HG03139 (cell line): ENCODE measurements around the gene NR2C2.
A peak's percentile ranks its signal among the peaks of the same experiment; 100 is the strongest.
"Not testable (repeated sequence)": the region's sequence is repeated elsewhere in the genome, so short reads cannot be mapped to it uniquely, and the experiment has no call there.

Source experiments
- ATAC-seq: cut with Tn5 transposase; IDR thresholded peaks from one replicate; pipeline ENCODE4 v1.9.1; 2021; ENCODE audit not compliant: unreplicated experiment

Gene NR2C2

DNA sequence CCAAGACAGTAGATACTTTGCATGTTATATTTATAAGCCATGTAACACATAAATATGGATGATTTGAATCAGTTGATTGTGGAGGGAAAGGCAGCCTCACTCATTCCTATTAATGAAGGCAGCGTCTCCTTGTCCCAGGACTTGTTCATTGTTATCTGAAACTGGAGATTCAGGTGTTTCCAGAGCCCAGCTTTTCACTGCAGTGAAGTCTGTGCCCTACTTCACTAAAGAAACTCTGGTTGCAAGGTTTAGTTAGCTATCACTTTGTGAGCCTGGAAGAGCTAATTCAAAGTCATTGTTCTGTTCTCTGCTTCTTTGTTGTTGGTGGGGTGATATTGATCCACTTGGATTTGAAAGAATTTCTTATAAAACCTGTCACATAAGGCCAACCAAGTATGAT, 9.8 kb downstream of the NR2C2 start:
- ATAC-seq, result no peak

DNA sequence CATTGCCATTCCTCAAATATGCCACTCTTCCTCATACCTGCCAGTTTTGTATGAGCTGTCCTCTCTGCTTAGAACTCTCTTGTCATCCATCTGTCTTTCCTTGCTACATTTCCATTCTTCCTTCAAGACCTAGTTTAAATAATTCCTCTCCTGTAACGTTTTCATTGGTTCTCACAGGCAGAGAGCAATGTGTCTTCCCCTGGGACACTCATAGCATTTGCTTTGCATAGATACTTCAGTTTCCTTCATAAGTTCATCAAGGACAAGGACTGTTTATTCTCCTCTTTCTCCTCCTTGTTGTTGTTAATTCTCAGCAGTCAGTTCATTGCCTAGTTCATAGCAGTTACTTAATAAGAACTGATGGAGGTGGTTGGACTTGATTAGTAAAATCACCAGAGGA, 10.5 kb downstream of the NR2C2 start:
- no peak for ATAC-seq

DNA sequence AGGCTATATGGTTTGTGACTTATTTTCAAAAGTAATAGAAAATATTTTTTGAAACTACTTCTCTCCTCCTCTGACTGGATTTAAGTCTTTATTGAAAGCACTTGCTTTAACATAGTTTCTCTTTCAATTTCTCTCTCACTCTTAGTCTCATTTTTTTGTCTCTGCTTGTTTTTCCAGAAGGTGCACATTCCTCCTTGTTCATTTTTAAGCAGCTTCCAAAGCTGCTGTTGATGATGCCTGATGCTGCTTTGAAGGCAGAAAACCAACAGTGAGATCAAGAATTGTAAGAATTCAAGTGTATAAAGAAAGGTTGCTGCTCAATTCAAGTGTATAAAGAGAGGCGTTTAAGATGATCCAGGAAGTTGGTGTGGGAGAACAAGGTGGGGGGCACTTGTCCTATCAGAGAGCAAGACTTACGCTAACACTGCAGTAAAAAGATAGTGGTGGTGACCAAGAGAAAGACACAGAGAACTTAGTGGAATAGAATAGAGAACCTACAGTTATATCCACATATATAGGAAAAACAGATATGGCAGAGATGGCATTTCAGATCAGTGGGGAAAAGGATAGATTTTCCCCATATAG, 12.1 kb downstream of the NR2C2 start:
- no peak for ATAC-seq

DNA sequence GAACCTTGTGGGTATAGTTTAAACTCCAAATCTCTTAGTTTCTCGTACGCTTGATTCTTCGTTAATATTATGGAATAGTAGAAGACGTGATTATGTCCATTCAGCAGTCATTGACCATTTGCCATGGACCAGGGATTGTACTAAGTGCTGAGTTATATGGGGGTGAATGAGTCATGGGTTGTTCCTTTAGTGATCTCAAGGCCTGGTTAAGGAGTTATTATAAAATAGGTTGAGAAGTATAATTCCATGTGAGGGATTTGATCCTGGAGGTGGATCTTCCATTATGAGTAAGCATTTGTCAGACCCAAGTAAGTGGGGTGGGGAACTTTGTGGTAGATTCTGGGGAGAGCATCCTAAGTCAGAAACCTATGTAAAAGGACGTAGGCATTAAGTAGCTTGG, 15.4 kb downstream of the NR2C2 start:
- ATAC-seq, result no peak

DNA sequence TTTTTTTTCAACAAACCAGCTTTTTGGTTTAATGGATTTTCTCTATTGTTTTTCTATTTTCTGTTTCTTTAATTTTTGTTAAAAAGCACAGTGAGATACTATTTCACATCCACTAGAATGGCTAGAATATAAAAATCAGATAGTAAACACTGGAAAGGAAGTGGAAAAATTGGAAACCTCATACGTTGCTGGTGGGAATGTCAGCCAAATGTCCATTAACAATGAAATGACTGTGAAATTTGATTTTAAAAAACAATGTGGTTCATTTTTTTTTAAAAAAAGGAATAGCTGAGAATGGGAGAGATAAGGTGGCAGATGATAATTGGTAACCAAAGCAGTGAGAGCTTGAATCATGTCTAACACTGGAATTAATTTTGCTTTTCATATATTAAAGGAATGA, 19.9 kb downstream of the NR2C2 start:
- ATAC-seq, result no peak

DNA sequence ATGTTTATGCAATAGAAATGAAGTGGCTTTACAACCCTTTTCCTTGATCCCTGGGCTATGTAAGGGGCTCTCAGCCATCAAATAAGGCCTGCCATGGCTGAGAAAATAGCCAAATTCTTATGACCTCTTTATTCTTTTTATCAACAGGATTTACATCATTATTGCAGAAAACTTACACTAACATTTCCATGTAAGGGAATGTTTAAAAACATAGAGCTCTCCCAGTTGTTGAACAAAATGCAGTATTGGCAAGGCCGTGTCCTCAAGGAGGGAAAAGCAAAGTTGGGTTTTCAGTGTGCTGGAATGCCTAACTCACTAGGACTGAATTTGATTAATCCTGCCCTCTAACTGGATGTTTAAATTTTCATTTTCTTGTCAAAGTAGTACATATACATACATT, 22.3 kb downstream of the NR2C2 start:
- ATAC-seq, result no peak

DNA sequence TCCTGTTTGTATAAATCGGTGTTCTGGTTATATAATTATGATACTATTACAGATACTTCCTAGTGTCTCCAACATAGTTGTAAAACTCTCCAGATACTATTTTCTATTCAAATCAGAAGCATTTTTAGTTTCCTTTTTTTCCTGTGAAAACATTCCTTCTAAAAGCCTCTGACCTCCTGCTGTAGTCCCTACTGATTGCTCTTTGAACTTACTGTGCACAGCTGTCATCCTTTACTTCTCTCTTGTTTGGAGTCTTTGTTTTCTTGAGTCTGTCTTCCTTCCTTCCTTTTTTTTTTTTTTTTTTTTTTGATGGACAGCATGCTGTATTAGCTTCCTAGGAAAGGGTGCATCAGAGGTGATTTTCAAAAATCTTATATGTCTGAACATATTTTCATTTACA, 28.9 kb downstream of the NR2C2 start:
- ATAC-seq, result no peak

DNA sequence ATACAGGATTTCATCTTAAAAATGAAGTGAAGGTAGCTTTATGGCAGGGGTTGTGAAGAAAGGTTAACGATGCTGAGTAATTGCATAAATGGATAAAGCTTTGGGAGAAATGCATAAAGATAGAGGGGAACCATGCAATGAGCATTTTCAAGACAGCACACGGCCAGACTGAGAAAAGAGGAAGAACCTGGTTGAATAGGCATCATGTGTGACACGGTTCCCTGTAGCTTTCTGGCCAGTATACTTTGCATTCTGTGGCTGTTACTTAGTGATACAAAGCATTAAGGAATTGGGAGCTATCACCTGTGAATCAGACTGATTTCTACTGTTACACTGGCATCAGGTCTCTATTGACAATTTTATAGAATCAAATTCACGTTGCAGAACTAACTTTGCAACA, 33.3 kb downstream of the NR2C2 start:
- no peak for ATAC-seq

DNA sequence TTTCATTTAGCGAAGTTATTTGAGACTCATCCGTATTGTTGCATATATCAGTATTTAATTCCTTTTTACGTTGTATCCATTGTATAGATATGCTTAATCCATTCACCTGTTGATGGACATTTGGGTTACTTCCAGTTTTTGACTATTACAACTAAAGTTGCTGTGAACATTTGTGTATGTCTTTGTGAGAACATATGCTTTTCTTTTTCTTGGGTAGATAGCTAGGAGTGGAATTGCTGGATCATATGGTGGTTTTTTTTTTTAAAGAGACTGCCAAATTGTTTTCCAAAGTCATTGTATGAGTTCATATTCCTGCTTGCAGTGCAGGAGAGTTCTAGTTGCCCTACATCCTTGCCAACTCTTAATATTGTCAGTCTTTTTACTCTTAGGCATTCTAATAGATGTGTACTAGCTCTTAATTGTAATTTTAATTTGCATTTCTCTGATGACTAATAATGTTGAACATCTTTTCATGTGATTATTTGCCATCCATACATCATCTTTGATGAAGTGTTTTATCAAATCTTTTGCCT, 37.3 kb downstream of the NR2C2 start:
- no peak for ATAC-seq

DNA sequence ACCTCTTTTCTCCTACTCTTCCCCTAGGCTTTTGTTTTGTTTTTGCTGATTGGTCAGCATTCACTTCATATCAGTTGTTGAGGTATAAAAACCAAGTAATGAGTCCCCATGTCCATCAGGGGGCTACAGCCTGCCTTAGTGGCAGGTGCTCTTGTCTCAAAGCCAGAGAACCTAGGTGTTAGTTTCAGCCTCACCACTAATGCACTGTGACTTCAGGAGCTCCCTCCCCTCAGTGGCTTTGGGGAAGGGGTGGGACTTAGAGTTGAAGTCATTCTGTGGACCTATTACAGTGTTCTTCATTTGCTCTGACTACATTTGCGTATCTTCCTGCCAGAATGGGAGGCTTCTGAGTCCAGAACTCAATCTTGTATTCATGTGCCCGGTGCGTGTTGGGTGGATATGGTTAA, 41.6 kb downstream of the NR2C2 start:
- ATAC-seq, result peak; percentile 99

DNA sequence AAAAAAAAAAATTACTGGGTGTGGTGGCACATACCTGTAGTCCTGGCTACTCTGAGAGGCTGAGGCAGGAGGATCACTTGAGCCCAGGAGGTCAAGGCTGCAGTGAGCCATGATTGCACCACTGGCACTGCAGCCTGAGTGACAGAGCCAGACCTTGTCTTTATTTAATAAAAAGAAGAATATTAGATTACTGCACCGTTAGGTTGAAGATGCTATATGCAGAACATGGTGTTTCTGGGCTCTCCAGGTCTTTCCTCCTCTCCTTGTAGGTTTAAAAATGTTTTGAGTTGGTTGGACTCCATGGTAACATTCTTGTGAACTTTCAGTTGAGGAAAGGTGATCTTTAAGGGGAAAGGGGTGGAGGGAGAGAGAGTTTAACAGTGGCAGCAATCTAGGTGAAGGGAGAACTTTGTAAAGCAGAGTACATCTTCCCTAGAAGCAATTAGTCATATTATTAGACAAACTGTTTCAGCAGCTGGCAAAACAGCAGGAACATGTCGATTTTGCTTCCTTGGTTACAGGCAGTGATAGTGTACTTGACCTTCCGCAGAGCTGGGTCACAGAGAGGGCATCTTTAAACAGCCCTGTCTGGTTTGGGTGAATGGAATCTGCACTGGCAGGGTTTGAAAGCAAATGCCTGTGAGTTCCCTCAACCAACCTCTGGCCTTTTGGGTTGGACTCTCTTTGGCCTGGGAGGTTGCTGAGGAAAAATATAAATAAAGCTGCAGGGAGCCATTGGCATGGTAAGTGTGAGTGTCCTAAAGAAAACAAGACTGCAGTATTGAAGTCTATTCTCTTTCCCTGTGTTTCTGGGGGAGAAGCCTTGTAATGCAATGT, 42.8 kb downstream of the NR2C2 start:
- ATAC-seq, result no peak

DNA sequence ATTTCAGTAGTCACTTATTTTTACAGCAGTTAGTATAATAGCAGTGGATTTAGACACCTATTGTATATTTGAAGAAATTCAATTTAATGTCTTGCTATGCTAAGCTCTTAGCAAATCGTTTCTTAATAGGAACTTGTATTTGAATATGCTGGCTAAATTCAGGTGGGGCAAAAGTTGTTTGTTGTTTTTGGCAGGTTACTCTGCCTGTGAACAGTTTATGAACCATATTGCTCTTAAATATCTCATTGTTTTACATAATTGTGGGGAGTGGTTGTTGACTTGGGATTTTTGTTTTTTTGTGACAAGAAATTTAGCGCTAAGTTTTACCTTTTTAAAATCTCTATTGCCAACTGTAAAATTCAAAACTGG, 43.4 kb downstream of the NR2C2 start:
- ATAC-seq, result no peak

DNA sequence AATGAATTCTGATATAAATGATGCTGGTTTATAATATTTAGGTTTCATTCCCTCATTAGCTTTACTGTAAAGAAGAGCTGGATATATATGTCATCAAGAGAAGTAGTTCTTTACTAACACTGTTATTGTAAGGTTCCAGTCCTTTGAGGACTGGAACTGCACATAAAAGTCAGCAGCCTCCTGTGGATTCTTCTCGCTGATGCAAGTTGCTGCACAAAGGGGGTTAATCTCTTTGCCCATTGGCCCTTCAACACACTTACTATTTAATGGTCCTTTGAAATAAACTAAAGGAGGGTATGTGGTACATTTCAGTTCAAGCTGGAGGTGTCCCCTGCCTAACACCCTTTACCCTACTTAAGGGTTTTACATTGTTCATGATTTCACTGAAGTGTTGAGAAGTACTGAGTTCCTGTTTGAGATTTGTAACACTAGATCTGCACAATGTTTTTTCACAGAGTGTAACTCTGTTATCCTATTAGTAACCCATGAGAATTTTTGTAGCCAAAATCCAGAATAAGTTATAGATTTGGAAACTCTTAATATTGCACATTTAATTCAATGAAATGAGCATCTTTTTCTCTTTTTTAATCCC, 43.9 kb downstream of the NR2C2 start:
- ATAC-seq, result no peak

DNA sequence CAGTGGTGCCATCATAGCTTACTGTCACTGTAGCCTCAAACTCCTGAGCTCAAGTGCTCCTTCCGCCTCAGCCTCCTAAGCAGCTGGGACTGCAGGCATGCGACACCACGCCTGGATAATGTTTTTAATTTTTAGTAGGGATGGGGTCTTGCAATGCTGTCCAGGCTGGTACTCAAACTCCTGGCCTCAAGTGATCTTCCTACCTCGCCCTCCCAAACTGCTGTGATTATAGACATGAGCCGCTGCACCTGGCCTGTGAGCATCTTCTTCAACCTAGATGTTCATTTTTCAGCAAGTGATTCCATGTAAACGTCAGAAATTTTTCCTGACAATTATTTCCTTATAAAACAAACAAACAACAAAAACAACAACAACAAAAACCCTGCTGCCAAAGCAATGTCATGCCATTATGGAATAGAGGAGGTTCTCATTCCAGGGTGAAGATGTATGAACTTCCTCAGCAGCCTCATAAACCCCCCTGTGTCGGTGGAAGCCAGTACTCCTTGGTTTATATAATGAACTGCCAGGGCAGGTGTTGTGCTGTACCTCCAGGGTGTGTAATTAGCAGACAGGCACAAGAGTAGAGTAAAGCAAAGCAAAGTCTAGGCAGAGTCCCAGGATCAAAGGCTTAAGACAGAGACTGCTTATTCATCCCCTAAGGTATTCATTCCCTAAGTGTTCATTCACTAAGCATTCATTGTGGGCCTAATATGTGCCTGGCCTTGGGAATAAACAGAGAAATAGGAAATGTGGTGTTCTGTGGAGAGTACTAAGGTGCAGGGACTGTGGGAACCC, 44.6 kb downstream of the NR2C2 start:
- no peak for ATAC-seq

DNA sequence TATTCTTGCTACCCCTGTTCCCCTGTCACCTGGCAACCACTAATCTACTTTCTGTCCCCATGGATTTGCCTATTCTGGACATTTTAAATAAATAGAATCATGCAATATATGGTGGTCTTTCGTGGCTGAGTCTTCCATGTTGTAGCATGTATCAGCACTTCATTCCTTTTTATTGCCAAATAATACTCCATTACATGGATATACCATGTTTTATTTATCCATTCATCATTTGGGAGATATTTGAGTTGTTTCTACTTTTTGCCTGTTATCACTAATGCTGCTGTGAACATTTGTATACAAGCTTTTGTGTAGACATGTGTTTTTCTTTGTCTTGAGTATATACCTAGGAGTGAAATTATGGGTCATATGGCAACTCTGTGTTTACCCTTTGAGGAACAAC, 50.6 kb downstream of the NR2C2 start:
- ATAC-seq, result no peak

DNA sequence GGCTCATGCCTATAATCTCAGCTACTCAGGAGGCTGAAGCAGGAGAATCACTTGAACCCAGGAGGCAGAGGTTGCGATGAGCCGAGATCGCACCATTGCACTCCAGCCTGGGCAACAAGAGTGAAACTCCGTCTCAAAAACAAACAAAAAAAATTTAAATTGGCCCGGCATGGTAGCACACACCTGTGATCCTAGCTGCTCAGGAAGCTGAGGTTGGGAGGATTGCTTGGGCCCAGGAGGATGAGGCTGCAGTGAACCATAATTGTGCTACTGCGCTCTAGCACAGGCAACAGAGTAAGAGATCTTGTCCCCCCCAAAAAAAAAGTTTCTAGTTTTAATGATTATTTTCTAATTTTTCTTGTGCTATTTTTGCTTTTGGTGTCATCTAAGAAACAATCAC, 51.8 kb downstream of the NR2C2 start:
- not testable (repeated sequence) for ATAC-seq

DNA sequence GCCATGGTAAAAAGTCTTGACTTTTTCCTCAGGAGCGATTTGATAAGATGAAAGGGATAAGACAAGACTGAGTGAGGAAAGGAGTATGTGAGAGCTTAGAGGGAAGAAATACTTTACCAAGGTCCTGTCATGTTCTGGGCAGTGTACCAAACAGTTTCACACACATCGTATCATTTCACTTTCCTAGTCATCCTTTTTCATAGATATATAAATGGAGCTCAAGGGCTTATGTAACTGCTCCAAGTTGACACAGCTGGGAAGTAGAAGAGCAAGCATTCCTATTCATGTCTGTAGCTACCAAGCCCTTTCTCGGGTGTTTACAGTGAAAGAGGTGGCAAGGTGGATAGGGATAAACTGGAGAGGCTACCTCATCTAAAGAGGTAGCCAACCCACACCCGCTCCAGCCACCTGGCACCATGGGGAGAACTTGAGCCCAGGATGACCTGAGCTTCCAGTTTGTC, 60.3 kb downstream of the NR2C2 start:
- no peak for ATAC-seq

DNA sequence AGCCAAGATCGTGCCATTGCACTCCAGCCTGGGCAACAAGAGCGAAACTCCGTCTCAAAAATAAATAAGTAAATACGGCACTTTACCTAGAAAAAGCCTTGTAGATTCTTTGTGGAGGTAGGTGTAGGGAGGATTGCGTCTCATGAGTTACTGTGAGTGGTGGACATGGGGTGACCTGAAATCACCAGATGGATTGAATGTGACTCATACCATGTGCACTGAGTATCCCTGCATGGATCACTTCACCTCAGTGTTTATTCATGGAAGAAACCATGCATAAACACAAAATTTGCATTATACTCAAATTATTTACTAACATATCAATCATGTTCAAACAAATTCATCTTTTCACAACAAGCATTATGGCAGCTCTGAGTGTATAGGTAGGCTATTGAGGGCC, 61.8 kb downstream of the NR2C2 start:
- ATAC-seq, result no peak

DNA sequence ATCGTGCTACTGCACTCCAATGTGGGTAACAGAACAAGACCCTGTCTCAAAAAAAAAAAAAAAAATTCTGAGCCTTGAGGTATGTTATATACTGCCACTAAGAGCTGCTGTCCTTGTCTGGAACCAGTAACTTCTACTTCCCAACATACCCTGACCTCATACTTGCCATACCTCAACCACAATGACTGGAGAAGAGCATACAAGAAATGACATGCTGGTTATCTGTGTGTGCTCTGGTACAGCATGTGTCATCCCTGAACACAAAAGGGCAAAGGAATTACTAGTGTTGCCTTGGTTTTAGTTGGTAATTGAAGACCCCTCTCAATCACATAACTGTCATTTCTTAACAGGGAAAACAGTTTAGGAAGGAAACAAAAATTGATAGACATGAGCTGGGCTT, 63.3 kb downstream of the NR2C2 start:
- ATAC-seq, result no peak

DNA sequence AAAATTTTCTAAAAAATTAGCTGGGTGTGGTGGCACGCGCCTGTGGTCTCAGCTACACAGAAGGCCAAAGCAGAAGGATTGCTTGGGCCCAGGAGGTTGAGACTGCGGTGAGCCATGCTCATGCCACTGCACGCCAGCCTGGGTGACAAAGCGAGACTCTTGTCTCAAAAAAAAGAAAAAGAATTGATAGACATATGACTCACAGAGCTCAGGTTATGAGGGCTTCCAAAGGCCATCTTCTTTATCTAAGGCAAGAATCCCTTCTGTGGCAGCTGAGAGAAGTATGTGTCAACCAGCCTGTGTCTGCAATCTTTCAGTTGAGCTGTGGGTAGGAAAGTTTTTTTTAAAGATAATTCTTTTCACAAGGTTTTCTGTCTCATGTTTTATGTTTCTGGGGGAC, 63.8 kb downstream of the NR2C2 start:
- no peak for ATAC-seq

DNA sequence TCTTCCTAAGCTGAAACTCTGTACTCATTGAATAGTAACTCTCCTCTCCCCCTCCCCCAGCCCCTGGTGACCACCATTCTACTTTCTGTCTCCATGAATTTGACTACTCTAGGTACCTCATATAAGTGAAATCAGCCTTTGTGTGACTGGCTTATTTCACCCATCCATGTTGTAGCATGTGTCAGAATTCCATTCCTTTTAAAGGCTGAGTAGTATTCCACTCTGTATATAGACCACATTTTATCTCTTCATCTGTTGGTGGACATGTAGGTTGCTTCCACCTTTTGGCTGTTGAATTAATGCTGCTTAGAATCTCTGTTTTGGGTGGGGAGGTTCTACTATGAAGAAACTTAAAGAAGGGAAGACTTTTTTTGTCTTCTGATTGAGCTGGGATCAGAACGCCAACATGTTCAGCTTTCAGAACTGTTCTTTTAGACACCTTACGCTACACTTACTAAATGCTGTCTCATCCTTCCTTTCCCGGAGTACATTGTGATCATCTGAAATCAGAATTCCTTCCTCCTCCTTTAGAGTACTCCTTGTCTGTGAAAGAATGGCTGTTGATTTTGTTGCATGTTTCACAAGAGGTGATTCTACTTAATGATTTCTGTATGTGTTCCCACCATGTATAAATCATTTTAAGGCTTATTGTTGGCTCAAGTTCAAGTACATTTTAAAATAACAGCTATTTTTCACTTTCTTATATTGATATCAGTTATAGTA, 67.4 kb downstream of the NR2C2 start:
- no peak for ATAC-seq
